Prostate gland (tissue), 2 donors: Measurements from ENCODE around the gene RAB4B.

ENCODE experiments used
- POLR2A ChIP-seq: fragments of 450-650 bp; IDR thresholded peaks from one replicate; pipeline ENCODE4 v1.6.1; 2016; ENCODE audit warnings: antibody characterized with exemption, mild to moderate bottlenecking
- TF ChIP-seq, protein P1 (sequence below), 4 experiments: fragments of 200-600 bp in 2 of 4; fragments of 450-650 bp in 2 of 4; sonication (generic) in 2 of 4; IDR thresholded peaks; 1 replicate in 3 of 4; 2 replicates in 1 of 4; pipeline ENCODE4 v1.5.1; 2016 to 2019; ENCODE audit warnings: antibody characterized with exemption in 4 of 4, mild to moderate bottlenecking in 2 of 4, moderate library complexity in 2 of 4

DNA sequence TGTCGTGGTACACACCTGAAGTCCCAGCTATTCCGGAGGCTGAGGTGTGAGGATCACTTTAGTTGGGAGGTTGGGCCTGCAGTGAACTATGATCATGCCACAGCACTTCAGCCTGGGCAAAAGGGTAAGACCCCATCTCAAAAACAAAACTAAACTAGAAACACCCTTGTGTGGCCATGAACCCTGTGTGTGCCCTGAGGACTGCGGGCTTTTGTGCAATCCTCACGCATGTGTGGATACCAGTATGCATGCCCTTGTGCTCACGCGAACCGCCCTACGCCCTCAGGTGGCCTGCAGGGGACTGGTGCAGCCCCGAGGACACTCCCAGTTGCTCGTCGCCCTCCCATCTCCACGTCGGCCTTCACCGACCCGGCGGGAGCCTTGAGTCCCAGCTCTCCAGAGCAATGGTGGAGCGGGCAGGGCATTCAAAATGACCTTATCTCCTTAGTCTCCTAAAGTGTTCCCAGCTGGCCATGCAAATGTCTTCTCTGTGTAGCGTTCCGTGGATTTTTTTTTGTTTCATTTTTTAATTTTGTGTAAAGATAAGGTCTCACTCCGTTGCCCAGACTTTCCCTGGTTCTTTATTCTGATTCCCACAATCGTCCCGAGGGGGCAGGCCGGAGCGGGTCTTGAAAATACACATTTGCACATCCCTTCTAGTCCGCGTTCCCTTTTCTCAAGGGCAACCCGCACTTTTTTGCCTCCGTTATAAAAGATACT is 20.1 kb downstream of the RAB4B start:
- TF ChIP-seq, protein P1, sequence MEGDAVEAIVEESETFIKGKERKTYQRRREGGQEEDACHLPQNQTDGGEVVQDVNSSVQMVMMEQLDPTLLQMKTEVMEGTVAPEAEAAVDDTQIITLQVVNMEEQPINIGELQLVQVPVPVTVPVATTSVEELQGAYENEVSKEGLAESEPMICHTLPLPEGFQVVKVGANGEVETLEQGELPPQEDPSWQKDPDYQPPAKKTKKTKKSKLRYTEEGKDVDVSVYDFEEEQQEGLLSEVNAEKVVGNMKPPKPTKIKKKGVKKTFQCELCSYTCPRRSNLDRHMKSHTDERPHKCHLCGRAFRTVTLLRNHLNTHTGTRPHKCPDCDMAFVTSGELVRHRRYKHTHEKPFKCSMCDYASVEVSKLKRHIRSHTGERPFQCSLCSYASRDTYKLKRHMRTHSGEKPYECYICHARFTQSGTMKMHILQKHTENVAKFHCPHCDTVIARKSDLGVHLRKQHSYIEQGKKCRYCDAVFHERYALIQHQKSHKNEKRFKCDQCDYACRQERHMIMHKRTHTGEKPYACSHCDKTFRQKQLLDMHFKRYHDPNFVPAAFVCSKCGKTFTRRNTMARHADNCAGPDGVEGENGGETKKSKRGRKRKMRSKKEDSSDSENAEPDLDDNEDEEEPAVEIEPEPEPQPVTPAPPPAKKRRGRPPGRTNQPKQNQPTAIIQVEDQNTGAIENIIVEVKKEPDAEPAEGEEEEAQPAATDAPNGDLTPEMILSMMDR (IDR thresholded peaks at IDR 0.05): peak in 3 of 4 experiments; percentile 17 to 69 (median 56)
- no peak for TF ChIP-seq POLR2A
